ENCODE results near the gene MTA3. TPM values are rescaled to one million over a fixed set of nuclear protein-coding genes. Genes with fewer than 3 reads are reported as not detected.
"Not testable (repeated sequence)": the region's sequence is repeated elsewhere in the genome, so short reads cannot be mapped to it uniquely, and the experiment has no call there.

Gene MTA3
- total RNA-seq, 1 donor from 2014 or later = 15.5 TPM

DNA sequence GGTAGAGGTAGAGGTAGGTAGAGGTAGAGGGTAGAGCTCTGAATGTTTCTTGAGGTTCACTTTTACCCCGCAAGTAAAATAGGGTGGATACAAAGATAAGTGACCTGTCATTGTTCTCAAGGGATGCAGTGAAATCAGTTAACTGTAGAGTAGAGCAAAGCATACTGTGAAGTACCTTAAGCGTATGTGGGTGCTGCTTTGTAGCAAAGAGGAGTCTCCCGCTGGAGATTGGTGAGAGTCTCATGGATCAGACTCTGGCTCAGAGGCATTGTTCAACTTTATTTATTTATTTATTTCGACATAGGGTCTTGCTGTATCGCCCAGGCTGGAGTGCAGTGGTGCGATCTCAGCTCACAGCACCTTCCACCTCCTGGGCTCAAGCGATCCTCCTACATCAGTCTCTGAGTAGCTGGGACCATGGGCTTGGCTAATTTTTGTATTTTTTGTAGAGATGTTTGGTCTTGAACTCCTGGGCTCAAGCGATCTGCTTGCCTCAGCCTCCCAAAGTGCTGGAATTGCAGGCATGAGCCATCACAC, 38.7 kb downstream of the MTA3 start:
- no peak for DNase-seq (ENCODE audit: low read depth in 2 of 2)

DNA sequence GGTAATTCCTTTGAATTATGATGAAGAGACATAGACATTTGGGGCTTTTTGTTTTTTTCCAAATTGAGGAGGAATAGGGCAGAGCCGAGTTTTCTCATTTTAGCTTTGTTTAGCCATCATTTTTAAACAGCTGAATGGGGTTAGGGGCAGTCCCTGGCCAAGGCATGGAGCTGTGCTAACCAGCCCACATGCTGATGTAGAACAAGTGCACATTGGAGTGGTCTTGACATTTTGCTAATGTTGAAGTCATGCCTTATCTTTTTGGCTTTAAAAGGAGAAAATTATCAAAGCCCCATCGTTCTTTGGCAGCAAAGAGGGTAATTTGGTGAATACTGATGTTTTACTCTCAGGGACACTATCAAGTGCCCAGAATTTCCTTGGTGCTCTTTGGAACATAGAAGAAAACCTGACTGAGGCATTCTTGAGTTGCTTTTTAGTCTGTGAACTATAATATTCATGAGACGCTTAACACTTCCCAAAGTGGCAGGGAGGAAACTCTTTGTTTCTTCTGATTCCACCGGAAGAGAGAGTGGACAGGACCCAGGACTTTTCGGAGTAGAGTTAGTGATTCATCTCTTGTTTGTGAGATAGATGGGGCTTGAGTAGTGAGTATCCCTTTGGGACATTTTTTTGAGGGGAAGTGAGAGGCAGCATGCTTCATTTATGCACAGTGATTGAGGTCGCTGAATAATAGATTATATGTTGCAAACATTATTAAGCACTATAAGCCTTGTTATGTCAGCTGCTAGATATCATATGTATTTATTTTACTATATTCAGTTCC, 45.0 kb downstream of the MTA3 start:
- peak in 1 of 2 donors; percentile 58 for DNase-seq (ENCODE audit: low read depth in 2 of 2)

DNA sequence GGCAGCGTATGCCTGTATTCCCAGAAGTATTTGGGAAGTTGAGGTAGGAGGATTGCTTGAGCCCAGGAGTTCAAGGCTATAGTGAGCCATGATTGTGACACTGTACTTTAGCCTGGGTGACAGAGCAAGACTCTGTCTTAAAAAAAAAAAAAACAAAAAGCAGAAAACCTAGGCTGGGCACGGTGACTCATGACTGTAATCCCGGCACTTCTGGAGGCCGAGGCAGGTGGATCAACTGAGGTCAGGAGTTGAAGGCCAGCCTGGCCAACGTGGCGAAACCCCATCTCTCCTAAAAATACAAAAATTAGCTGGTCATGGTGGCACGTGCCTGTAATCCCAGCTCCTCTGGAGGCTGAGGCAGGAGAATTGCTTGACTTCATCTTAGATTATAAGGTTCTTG, 46.4 kb downstream of the MTA3 start:
- DNase-seq (ENCODE audit: low read depth in 2 of 2) = peak in 1 of 2 donors; percentile 17

DNA sequence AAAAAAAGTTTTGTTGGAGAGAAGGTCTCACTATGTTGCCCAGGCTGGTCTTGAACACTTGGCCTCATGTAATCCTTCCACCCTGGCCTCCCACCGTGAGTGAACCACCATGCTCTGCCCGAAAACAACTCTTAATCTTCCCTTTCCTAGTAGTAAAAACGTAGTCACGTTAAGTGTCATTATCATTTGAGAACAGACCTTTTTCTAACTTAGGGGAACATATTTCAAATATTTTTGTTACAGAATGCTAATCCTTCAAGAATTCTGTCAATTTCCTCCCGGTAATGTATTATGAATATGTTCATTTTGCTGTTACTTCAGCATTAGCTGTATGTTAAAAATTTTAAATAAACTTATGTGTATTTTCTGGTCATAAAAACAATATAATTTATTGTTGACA, 49.7 kb downstream of the MTA3 start:
- DNase-seq (ENCODE audit: low read depth in 2 of 2) = peak in 1 of 2 donors; percentile 43

DNA sequence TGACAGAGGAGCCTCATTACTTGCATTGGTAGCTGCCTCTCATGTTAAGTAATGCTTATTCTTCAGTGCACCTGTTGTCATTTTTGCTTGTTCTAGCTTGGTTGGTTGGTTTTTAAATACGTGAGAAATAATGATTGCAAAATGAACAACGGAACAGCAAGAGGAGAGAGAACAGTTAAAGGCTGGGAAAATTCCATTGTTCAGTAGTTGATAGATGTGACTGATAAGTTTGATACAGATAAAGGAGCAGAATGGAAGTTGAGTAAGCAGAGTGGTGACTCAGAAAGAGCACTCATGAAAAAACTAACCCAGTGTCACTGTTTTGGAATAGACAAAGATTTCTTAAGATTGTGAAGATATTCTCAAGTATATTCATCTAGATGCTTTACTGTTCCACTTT, 50.5 kb downstream of the MTA3 start:
- DNase-seq (ENCODE audit: low read depth in 2 of 2) = peak; percentile 49 to 86

DNA sequence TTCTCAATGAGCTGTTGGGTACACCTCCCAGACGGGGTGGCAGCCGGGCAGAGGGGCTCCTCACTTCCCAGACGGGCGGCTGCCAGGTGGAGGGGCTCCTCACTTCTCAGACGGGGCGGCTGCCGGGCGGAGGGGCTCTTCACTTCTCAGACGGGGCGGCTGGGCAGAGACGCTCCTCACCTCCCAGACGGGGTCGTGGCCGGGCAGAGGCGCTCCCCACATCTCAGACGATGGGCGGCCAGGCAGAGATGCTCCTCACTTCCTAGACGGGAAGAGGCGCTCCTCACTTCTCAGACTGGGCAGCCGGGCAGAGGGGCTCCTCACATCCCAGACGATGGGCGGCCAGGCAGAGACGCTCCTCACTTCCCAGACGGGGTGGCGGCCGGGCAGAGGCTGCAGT, 53.2 kb downstream of the MTA3 start:
- DNase-seq (ENCODE audit: low read depth in 2 of 2) = not testable (repeated sequence)

DNA sequence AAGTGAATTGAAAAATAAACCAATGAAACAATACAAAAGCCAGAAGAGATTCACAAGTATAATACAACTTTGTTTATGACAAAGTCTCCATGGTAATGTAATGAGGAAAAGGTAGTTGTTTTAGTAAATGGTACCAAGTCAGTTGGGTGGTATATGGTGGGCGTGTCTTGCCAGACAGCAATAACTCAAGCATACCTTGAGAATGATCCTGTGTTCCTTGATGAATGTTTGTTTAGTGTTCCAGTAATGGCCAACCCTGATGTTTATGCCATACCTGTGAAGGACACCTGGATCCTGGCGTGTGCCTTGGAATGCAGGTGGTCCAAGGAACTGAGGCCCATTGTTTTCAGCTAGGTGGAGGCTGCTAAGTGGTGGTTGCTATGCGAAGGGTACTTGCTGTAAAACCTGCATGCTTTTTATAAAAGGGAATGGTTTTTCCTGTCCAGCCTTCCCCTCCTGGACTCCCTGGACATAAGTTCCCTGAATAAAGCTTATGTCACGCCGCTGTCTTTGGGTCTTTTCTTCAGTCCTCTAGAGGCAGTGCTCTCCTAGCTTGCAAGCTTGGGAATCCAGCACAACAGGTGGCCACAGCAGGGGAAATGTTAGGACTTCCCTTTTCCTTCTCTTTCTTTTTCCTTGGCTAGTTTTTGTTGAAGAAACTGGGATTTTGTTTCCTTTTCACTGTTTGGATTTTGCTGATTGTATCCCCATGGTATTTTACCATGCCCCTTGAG, 54.7 kb downstream of the MTA3 start:
- DNase-seq (ENCODE audit: low read depth in 2 of 2) = no peak

DNA sequence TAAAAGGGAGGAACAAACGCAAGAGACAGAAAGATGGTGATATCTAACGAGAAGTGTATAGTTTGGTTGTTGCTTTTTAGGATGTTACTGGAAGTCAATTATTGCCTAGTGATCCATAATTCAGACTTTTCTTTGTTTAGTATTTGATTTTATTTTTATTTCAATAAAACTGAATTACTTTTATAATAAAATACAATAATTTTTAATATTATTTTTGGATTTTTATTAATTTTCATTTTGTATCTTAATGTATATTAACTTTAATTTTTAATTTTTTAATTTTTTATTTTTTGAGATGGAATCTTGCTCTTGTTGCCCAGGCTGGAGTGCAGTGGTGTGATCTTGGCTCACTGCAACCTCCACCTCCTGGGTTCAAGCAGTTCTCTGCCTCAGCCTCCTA, 55.6 kb downstream of the MTA3 start:
- no peak for DNase-seq (ENCODE audit: low read depth in 2 of 2)

DNA sequence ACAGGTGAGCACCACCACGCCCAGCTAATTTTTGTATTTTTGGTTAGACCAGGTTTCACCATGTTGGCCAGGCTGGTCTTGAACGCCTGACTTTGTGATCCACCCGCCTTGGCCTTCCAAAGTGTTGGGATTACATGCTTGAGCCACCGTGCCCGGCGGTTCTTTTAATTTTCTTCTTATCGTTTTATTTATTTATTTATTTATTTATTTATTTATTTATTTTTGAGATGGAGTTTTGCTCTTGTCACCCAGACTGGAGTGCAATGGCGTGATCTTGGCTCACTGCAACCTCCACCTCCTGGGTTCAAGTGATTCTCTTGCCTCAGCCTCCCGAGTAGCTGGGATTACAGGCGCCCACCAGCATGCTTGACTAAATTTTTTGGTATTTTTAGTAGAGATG, 59.6 kb downstream of the MTA3 start:
- not testable (repeated sequence) for DNase-seq (ENCODE audit: low read depth in 2 of 2)

DNA sequence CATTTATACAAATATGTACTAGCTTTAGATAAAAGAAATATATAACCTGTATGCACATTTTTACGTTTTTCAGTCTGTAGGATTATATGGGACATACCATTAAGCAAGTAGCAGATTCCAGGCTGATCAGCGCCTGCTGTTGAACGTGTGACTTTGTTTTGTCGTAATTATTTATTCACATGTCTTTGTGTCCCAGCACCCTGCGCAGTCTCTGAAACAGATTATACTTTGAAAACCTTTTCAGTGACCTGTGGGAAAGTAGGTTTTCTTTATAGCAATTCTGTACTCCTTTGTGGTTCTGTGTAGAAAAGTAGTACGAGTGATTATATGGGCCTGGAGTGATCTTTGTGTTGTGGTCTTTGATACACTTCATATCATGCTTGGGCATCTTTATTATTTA, 68.5 kb downstream of the MTA3 start:
- DNase-seq (ENCODE audit: low read depth in 2 of 2) = no peak

DNA sequence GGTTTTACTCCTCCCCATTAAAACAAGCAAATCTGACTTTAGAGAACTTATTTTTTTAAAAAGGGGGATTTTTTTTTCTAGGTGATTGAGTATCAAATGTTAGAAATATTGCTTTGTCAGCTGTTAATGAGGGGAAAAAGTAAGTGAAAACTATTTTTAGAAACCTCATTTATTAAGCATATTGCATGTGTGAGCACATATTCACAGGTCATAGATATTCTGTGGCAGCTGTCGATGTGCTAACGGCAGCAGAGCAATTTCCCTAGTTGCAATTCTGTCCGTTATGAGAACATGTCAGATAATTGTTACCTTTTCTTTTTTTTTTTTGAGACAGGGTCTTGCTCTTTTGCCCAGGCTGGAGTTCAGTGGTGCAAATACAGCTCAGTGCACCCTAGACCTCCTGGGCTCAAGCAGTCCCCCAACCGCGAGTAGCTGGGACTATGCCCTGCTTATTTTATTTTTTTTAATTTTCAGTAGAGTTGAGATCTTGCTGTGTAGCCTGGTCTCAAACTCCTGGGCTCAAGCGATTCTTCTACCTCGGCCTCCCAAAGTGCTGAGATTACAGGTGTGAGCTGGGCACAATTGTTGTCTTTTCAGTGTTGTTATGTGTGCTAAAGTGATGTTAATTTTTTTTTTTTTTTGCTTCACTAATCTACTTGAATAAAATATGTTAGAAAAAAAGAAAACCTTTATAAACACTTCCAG, 69.8 kb downstream of the MTA3 start:
- DNase-seq (ENCODE audit: low read depth in 2 of 2) = no peak

DNA sequence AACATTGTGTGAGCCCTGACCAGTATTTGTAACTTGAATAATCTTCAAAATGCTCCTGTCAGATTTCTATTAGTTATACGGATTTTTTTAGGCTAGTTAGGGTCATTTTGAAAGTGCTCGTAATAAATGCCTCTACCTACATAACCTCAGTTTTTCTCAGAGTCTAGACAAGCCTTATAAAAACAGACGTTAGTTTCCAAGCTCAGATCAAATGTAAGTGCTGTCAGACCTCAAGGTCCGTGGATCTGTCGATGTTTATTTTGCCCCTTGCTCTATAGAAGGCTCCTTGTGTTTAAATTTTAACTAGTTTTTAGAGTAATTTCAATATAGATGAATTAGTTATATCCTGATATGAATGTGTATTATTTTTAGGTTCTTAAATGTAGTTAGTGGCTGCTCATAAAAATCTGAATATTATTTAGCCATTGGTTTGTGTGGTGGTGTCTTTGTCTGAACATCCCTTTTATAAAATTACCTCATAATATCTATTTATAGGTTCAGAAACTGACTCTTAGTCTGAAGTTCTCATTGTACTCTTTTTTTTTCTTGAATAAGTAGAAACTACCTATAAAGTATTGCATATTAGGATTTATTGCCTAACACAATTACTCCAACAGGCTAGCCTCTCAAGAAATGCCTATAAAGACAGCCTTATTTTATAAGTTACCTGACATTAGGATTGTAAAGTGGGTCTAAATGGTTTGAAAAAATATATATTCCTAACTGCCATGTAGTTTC, 71.1 kb downstream of the MTA3 start:
- DNase-seq (ENCODE audit: low read depth in 2 of 2) = no peak

DNA sequence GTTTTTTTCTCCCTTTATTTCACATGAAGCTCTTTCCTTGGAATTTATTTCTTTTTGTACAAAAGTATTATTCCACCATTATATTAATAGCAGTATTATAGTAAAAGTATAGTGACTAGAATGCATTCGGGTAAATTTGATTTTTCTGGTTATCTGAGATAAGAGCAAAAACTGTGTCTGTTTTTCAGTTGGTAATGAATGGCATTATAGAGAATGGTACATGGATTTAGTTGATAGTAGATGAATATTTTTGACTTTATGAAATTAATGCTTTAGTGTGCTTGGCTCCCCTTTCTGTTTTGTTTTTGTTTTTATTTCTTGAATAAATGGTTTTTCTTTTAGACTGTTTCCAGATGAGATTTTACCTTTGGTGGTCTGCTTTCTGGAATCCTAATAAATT, 71.8 kb downstream of the MTA3 start:
- DNase-seq (ENCODE audit: low read depth in 2 of 2) = no peak

DNA sequence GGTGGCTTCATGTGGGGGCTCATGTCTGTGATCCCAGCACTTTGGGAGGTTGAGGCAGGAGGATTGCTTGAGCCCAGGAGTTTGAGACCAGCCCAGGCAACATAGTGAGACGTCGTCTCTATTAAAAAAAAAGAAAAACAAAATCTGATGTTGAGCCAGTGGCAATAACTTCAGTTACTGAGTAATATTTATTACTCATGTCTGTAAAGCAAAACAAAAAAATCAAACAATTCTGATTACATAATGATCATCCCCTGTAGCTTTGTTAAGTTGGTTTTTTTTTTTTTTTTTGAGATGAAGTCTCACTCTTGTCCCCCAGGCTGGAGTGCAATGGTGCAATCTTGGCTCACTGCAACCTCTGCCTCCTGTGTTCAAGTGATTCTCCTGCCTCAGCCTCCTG, 73.9 kb downstream of the MTA3 start:
- not testable (repeated sequence) for DNase-seq (ENCODE audit: low read depth in 2 of 2)

DNA sequence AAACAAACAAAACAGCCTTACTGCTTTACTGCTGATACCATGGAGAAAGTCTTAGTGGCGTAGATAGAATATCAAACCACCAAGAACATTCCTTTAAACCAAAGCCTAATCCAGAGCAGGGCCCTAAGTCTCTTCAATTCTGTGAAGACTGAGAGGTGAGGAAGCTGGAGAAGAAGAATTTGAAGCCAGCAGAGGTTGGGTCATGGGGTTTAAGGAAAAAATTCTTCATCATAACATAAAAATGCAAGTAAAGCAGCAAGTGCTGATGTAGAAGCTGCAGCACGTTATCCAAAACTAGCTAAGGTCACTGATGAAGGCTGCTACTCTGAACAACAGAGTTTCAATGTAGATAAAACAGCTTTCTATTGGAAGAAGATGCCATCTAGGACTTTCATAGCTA, 77.1 kb downstream of the MTA3 start:
- DNase-seq (ENCODE audit: low read depth in 2 of 2) = no peak

DNA sequence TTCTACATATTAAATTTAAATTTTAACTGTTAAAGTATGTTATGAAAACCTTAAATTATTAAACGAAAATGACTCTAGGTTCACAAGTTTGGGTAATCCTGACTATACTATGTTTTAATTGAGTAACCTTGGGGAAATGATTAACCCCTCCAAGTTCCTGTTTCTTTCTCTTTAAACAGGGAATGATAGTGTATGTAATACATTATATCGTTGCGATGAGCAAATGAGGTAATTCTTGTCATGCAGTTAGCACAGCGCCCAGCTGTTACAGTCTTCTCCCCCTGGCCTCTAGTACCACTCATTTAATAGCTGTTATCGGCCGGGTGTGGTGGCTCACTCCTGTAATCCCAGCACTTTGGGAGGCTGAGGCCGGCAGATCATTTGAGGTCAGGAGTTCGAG, 80.4 kb downstream of the MTA3 start:
- no peak for DNase-seq (ENCODE audit: low read depth in 2 of 2)

DNA sequence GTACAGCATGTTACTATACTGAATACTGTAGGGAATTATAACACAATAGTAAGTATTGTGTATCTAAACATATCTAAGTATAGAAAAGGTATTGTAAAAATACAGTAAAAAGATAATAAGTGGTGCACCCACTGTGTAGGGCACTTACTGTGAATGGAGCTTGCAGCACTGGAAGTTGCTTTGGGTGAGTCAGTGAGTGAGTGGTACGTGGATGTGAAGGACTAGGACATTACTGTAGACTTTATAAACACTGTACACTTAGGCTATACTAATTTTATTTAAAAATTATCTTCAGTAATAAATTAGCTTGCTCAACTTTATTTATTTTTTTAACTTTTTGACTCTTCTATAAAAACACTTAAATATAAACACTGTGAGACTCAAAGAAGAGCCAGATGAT, 82.6 kb downstream of the MTA3 start:
- DNase-seq (ENCODE audit: low read depth in 2 of 2) = peak in 1 of 2 donors; percentile 5

DNA sequence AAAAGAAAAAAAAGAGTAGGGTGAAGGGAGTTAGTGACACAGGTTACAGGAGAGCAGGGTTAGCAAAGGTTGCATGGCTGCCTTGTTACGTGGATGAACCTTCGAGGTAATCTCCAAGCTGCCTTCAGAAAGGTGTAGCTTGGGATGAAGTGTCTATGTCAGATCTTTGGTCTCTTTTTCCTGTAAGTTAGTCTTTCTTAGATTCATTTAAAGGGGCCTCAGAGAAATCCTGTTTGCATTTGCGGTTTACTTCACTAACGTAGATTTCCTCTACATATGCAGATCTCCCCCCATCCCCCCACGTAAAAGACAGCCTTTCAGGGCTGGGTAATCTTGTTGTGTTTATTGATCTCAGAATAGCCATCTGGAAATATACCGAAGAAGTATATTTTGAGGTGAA, 83.7 kb downstream of the MTA3 start:
- DNase-seq (ENCODE audit: low read depth in 2 of 2) = no peak

DNA sequence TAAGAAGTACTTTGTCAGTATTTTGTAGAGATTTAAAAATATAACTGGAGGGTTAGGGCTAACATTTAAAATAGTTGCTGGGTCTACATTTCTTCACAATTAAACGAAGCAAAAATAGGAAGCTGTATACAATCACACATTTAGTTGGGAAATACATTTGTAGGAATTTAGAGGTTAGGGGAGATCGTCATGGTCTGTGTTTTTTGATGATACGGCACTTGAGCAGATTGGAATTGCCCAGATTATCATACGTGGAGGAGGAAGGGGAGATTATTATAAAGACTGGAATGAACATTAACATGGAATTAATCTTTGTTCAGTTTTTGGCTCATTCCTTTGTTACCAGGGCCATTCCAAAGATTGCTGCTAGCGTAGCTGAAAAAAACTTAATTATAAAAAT, 84.6 kb downstream of the MTA3 start:
- no peak for DNase-seq (ENCODE audit: low read depth in 2 of 2)

DNA sequence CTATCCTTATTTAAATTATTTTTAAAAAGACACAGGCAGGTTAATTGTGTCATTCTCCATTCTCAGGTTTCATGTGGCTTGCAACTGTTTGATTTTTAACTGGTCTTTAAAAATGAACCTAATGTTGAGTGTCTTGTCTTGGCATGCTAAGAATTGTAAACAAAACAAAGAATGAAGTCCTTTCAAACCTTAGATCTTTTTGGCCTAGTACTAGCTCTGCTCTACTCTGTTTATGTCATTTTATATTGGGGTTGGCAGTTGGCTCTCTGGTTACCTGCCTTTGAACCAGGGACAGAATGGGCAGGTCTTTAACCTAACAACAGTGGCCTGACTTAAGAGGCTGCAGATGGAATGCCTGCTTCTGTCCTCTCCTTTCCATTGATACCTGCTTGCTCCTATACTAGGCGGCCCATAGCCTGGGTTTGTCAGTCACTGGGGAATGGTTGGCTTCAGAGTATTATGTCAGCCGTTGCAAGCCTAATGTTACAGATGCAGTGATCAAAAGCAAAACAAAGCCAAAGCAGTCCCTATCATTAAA, 85.5 kb downstream of the MTA3 start:
- DNase-seq (ENCODE audit: low read depth in 2 of 2) = no peak

DNA sequence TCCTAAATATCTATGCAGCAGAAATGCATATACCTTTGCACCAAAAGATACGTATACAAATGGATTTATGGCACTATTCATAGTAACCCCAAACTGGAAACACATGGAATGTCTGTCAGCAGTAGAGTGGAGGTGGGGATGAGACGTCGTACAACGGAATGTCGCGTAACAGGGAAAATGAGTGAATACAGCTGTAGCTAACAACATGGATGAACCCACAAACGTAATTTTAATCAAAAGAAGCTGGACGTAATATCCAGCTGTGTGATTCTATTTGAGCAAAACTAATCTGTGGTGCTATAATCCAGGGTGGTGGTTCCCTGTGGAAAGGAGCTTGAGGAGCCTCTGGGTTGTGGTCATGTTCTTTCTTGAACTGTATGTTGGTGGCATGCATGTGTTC, 89.9 kb downstream of the MTA3 start:
- DNase-seq (ENCODE audit: low read depth in 2 of 2) = no peak

All from lung microvascular endothelial cell (primary cell).